OCI-LY7 (cell line): Measurements from ENCODE around the gene CHPF2. TPM values are rescaled to one million over a fixed set of nuclear protein-coding genes. Genes with fewer than 3 reads are reported as not detected.
A peak's percentile ranks its signal among the peaks of the same experiment; 100 is the strongest.

Experiments used
- Bru-seq: library from RNA; stranded (reverse); fragments of 400-500 nt; gene quantifications from one replicate; lab custom pipeline; 2021; lab: Mats Ljungman, UMichigan
- BruChase-seq, 2 experiments: library from RNA; stranded (reverse); fragments of 400-500 nt; gene quantifications; one replicate each; lab custom pipeline; 2021; lab: Mats Ljungman, UMichigan
- BruUV-seq: library from RNA; stranded (reverse); fragments of 400-500 nt; replicated peaks from 2 replicates; lab custom pipeline; 2021; lab: Mats Ljungman, UMichigan
- CTCF ChIA-PET: fragments of 300-600 bp; sonication (Branson Sonifier 250); formaldehyde crosslinking; loops from one replicate; lab custom pipeline; 2022; ENCODE audit warnings: antibody characterized with exemption; ENCODE audit not compliant: unreplicated experiment; lab: Charles Lee
- POLR2A ChIA-PET: fragments of 300-600 bp; sonication (Branson Sonifier 250); formaldehyde crosslinking; loops from one replicate; lab custom pipeline; 2022; ENCODE audit warnings: antibody characterized with exemption; lab: Charles Lee
- DNase-seq: peaks from one replicate; pipeline ENCODE4 v3.0.0-alpha.2; 2015; ENCODE audit warnings: low spot score
- H2AFZ ChIP-seq: fragments of 200-600 bp; sonication (generic), shearing (Covaris generic); 2 replicates; pipeline ENCODE4 v1.6.1; 2014; ENCODE audit warnings: mild to moderate bottlenecking, antibody characterized with exemption, low read length, moderate library complexity
- H3K27ac ChIP-seq: fragments of 200-600 bp; sonication (generic); 2 replicates; pipeline ENCODE4 v1.5.1; 2014; ENCODE audit warnings: mixed run types, low read depth, mild to moderate bottlenecking, moderate library complexity, low read length, inconsistent platforms; ENCODE audit not compliant: poor library complexity, severe bottlenecking
- H3K36me3 ChIP-seq: fragments of 200-600 bp; sonication (generic); 2 replicates; pipeline ENCODE4 v1.6.1; 2014; ENCODE audit warnings: mild to moderate bottlenecking, antibody characterized with exemption, low read length, moderate library complexity, mixed read lengths; ENCODE audit not compliant: insufficient read depth
- H3K4me1 ChIP-seq: fragments of 200-600 bp; sonication (generic); 2 replicates; pipeline ENCODE4 v1.5.1; 2014; ENCODE audit warnings: mild to moderate bottlenecking, low read length; ENCODE audit not compliant: insufficient read depth, poor library complexity, severe bottlenecking
- H3K4me2 ChIP-seq: fragments of 200-600 bp; sonication (generic); 2 replicates; pipeline ENCODE4 v1.6.1; 2014; ENCODE audit warnings: mild to moderate bottlenecking, low read length
- H3K4me3 ChIP-seq: fragments of 200-600 bp; sonication (generic); 2 replicates; pipeline ENCODE4 v1.5.1; 2014; ENCODE audit warnings: mild to moderate bottlenecking, low read depth, low read length; ENCODE audit not compliant: poor library complexity, severe bottlenecking
- H3K79me2 ChIP-seq: fragments of 200-600 bp; sonication (generic); 2 replicates; pipeline ENCODE4 v1.6.1; 2016; ENCODE audit warnings: low read depth, mild to moderate bottlenecking, low read length, moderate library complexity, mixed read lengths; ENCODE audit not compliant: insufficient read depth
- H3K9me2 ChIP-seq: fragments of 200-600 bp; sonication (generic); 2 replicates; pipeline ENCODE4 v1.6.1; 2016; ENCODE audit warnings: mild to moderate bottlenecking, low read length, mixed read lengths; ENCODE audit not compliant: insufficient read depth
- H3K9me3 ChIP-seq: fragments of 200-600 bp; sonication (generic); 2 replicates; pipeline ENCODE4 v1.6.1; 2014; ENCODE audit warnings: mild to moderate bottlenecking, mixed run types, low read length, mixed read lengths
- H4K20me1 ChIP-seq: fragments of 200-600 bp; sonication (generic); 2 replicates; pipeline ENCODE4 v1.6.1; 2014; ENCODE audit warnings: mild to moderate bottlenecking, antibody characterized with exemption, low read length, moderate library complexity, mixed read lengths; ENCODE audit not compliant: insufficient read depth
- EZH2phosphoT487 ChIP-seq: fragments of 200-600 bp; sonication (generic); IDR thresholded peaks from 2 replicates; pipeline ENCODE4 v1.6.1; 2018; ENCODE audit warnings: low read depth, borderline replicate concordance, mild to moderate bottlenecking, mixed run types, antibody characterized with exemption, low read length, moderate library complexity, mixed read lengths
- intact Hi-C: fragments of 100-400 bp; cut with micrococcal nuclease; formaldehyde crosslinking; loops from one replicate; pipeline ENCODE4 v1.10.0; 2022; ENCODE audit not compliant: unreplicated experiment
- long read RNA-seq: library from polyadenylated mRNA; stranded (forward); transcript quantifications from one replicate; pipeline ENCODE4 v2.0.0, GENCODE V29; 2022
- total RNA-seq, 2 experiments: library from RNA; depleted of rRNA in 1 of 2; stranded (reverse); fragments of >200 nt in 1 of 2; shearing (Covaris generic) in 1 of 2; gene quantifications; 2 replicates each; pipeline ENCODE4 v1.2.3, GENCODE V29; 2014 to 2022
- TF ChIP-seq, protein P1 (sequence below): fragments of 200-600 bp; sonication (generic); conservative IDR thresholded peaks from 2 replicates; pipeline ENCODE4 v1.5.1; 2014; ENCODE audit warnings: mild to moderate bottlenecking, antibody characterized with exemption, low read length, moderate library complexity, mixed read lengths

CHPF2 gene, protein sequence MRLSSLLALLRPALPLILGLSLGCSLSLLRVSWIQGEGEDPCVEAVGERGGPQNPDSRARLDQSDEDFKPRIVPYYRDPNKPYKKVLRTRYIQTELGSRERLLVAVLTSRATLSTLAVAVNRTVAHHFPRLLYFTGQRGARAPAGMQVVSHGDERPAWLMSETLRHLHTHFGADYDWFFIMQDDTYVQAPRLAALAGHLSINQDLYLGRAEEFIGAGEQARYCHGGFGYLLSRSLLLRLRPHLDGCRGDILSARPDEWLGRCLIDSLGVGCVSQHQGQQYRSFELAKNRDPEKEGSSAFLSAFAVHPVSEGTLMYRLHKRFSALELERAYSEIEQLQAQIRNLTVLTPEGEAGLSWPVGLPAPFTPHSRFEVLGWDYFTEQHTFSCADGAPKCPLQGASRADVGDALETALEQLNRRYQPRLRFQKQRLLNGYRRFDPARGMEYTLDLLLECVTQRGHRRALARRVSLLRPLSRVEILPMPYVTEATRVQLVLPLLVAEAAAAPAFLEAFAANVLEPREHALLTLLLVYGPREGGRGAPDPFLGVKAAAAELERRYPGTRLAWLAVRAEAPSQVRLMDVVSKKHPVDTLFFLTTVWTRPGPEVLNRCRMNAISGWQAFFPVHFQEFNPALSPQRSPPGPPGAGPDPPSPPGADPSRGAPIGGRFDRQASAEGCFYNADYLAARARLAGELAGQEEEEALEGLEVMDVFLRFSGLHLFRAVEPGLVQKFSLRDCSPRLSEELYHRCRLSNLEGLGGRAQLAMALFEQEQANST
- total RNA-seq (2014; rRNA removed; shearing (Covaris generic)) = 19.8 and 27.0 TPM in 2 replicates
- total RNA-seq (2022) = 29.8 and 34.2 TPM in 2 replicates
- Bru-seq, nascent RNA = percentile 70 among the genes with signal in this experiment
- percentile 69 among the genes with signal in this experiment for BruChase-seq, experiment 1, labeled RNA remaining after a 6-hour chase
- percentile 89 among the genes with signal in this experiment for BruChase-seq, experiment 2, labeled RNA remaining after a 2-hour chase
- long read RNA-seq, transcript CHPF2-201 (4 exons, 3,978 nt) = major isoform, 8 of 23 reads
- long read RNA-seq, partial matches to known transcripts = 10 of 23 reads
- long read RNA-seq, other reads (novel, unspliced or antisense) = 5 of 23 reads

DNA sequence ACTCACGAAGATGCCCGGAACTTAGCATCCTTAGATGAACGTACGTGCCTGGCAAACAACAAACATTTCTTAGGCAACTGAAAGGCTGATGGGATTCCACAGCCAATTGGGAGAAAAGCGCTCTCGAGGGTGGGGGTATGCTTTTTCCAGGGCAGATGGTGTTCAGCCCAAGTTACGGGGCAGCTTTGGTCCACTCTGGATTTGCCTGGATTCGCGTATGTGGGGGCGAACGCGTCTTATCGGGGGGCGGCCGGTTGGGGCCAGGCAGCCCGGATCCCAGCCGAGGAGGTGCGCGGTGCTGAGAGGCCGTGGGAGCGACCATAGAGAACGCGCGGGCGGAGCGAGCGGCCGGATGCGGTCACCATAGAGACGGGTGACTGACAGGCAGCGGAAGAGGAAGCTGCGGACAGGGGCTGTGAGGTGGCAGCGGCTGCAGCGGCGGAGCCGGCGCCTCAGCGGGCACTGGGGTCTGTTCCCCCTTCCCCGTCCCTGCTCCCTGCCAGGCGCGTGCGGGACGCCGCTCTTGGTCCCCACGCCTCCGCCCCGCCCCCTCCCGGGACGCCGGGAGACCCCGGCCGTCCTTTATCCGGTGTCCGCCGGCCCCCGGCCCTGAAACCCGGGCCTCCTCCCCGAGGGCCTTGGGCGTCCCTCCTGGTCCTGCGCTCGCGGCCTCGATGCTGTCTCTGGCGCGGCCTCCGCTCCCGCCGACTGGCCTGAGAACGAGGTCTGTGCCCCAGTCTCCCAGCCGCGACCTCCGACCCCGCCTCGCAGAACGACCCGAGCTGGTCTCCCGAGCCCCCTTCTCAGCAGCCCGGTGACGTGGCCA is at the start of gene CHPF2:
Gene CHPF2, plus strand, starts transcription at position 393 of the 826 bp plus-strand sequence. CDS start 1,529 bp downstream, outside the sequence.
- POLR2A ChIA-PET = interaction anchor here (0.7 kb wide), 1 partner anchor 122 kb away, joined by 4 read pairs; no protein-coding TSS in a partner anchor
- H3K4me2 ChIP-seq = peak within 1 kb of the TSS; percentile 95
- H4K20me1 ChIP-seq = no peaks in the 10 kb centered on the region; the same call in 1 of the 2 replicates
- no peaks in the 10 kb centered on the region for H3K9me3 ChIP-seq
- peak within 1 kb of the TSS; percentile 93 for H2AFZ ChIP-seq
- peaks cover 14% of the 10 kb centered on the region; the same call in 1 of the 2 replicates for H3K79me2 ChIP-seq
- intact Hi-C loops = loop anchor here (10.0 kb wide), 1 partner anchor 1608 kb away; no protein-coding TSS in a partner anchor
- H3K4me3 ChIP-seq = peak within 1 kb of the TSS; percentile 86
- H3K27ac ChIP-seq = peak within 1 kb of the TSS; percentile 11
- BruUV-seq = no TSS peak
- no peaks in the 10 kb centered on the region for H3K9me2 ChIP-seq
- peaks cover 24% of the 10 kb centered on the region for H3K4me1 ChIP-seq
- peaks cover 17% of the 10 kb centered on the region; the same call in 1 of the 2 replicates for H3K36me3 ChIP-seq
- DNase-seq = peak; percentile 90
- no peak for TF ChIP-seq EZH2phosphoT487
- TF ChIP-seq, protein P1, sequence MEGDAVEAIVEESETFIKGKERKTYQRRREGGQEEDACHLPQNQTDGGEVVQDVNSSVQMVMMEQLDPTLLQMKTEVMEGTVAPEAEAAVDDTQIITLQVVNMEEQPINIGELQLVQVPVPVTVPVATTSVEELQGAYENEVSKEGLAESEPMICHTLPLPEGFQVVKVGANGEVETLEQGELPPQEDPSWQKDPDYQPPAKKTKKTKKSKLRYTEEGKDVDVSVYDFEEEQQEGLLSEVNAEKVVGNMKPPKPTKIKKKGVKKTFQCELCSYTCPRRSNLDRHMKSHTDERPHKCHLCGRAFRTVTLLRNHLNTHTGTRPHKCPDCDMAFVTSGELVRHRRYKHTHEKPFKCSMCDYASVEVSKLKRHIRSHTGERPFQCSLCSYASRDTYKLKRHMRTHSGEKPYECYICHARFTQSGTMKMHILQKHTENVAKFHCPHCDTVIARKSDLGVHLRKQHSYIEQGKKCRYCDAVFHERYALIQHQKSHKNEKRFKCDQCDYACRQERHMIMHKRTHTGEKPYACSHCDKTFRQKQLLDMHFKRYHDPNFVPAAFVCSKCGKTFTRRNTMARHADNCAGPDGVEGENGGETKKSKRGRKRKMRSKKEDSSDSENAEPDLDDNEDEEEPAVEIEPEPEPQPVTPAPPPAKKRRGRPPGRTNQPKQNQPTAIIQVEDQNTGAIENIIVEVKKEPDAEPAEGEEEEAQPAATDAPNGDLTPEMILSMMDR = no peak
- CTCF ChIA-PET = interaction anchor here (0.6 kb wide), 1 partner anchor 158 kb away, joined by 3 read pairs; no protein-coding TSS in a partner anchor

DNA sequence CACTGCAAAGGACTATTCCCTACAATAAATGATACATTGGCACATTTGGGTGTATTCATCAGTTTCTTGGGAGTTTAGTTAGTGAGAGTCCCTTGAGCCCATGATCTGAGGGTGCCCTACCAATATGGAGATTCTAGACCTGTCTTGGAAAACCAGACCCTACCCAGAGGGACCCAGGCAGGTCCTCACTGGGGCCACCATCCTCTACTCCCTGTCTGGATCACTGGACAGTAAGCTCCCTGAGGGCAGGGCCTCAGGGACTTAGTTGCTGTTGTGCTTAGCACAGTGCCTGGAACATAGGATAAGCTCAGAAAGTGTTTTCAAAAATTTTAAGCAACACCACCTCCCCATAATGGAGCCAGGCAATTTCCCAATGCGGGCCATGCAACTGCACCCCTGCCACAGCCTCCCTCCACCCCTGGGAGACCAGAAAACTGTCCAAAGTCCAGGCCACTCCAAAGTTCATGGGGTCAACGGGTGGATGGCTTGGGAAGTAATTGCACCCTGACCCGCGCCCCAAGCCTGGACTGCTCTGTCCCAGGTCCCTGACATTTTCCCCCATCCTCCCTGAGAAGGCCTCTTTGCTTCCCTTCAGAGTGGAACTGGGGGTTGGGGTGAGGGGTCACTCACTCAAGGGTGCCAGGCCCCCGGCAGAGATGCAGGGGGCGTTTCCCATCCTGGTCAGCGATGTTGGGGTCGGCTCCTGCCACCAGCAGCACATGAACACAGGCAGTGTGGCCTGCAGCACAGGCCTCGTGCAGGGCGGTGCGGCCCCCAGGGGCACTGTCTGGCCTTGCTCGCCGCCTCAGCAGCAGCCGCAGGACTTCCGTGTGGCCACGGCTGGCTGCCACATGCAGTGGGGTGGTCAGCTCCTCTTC is 46.3 kb upstream of the CHPF2 start:
- Histone ChIP-seq H4K20me1 (no peaks in the 10 kb centered on the region), H3K4me1 (peaks cover 7% of the 10 kb centered on the region), H3K27ac (no peak overlapping the region), H3K9me2 (no peaks in the 10 kb centered on the region), H3K4me3 (no peak overlapping the region), H3K9me3 (no peaks in the 10 kb centered on the region), H3K79me2 (no peaks in the 10 kb centered on the region), H2AFZ (no peak overlapping the region), H3K36me3 (no peaks in the 10 kb centered on the region), H3K4me2 (no peak overlapping the region)
- no peak for TF ChIP-seq EZH2phosphoT487
- TF ChIP-seq, protein P1 = no peak
- no TSS peak for BruUV-seq
- intact Hi-C loops = no loop called here
- CTCF ChIA-PET = no interaction called here
- DNase-seq = no peak
- POLR2A ChIA-PET = no interaction called here
